HCT116 (cell line): ENCODE data around the gene PKN2. TPM values are rescaled to one million over a fixed set of nuclear protein-coding genes. Genes with fewer than 3 reads are reported as not detected.
"Not testable (repeated sequence)": the region's sequence is repeated elsewhere in the genome, so short reads cannot be mapped to it uniquely, and the experiment has no call there.

Source experiments
- ATAC-seq: fragments of 200-7000 bp; cut with Tn5 transposase; 2 replicates; pipeline ENCODE4 v1.9.1; 2020; ENCODE audit warnings: mild to moderate bottlenecking, moderate library complexity
- BruUV-seq: library from RNA; stranded (reverse); fragments of 400-500 nt; replicated peaks from 2 replicates; lab custom pipeline; 2021; lab: Mats Ljungman, UMichigan
- CTCF ChIA-PET: fragments of 300-600 bp; sonication (Branson Sonifier 250); formaldehyde crosslinking; loops from one replicate; lab custom pipeline; 2021; ENCODE audit warnings: antibody characterized with exemption; lab: Charles Lee
- POLR2A ChIA-PET: fragments of 300-600, 350-600 bp; sonication (Branson Sonifier 250); formaldehyde crosslinking; loops from one replicate; lab custom pipeline; 2021; ENCODE audit warnings: antibody characterized with exemption; lab: Charles Lee
- RAD21 ChIA-PET, 2 experiments: fragments of 300-600 bp; sonication (Branson Sonifier 250); formaldehyde crosslinking; loops; one replicate each; lab custom pipeline; 2023; ENCODE audit warnings: low total read pairs in 2 of 2; ENCODE audit not compliant: uncharacterized antibody in 2 of 2, unreplicated experiment in 2 of 2, low non-redundant PET in 1 of 2; lab: Charles Lee
- DNase-seq: peaks from one replicate; pipeline ENCODE4 v3.0.0-alpha.2; 2010; ENCODE audit warnings: low read depth, low spot score
- H2AFZ ChIP-seq: fragments of 200-600 bp; shearing (Covaris generic), sonication (generic); 2 replicates; pipeline ENCODE4 v1.6.1; 2017; ENCODE audit warnings: low read depth, mixed run types, mixed read lengths, antibody characterized with exemption, low read length; ENCODE audit not compliant: poor library complexity, severe bottlenecking
- H3K27ac ChIP-seq: 2 replicates; pipeline ENCODE4 v1.5.1; 2012; ENCODE audit warnings: low read depth, low read length
- H3K27me3 ChIP-seq: fragments of 200-600 bp; sonication (generic); 2 replicates; pipeline ENCODE4 v1.6.1; 2016; ENCODE audit warnings: mixed run types, low read length, mixed read lengths; ENCODE audit not compliant: insufficient read depth
- H3K36me3 ChIP-seq, 2 experiments: fragments of 200-500 bp in 1 of 2; fragments of 200-600 bp in 1 of 2; sonication (Bioruptor generic) in 1 of 2; sonication (generic) in 1 of 2; 2 replicates each; pipeline versions ENCODE4 v1.5.1 to v1.6.1; 2014 to 2016; ENCODE audit warnings: low read length in 2 of 2, inconsistent platforms in 1 of 2, mixed read lengths in 1 of 2, mixed run types in 1 of 2; ENCODE audit not compliant: insufficient read depth in 2 of 2, control insufficient read depth in 1 of 2
- H3K4me1 ChIP-seq, 2 experiments: fragments of 200-600 bp in 1 of 2; sonication (generic) in 1 of 2; 2 replicates each; pipeline versions ENCODE4 v1.5.1 to v1.6.1; 2012 to 2017; ENCODE audit warnings: low read length in 2 of 2, inconsistent platforms in 1 of 2, mild to moderate bottlenecking in 1 of 2, mixed read lengths in 1 of 2, mixed run types in 1 of 2, moderate library complexity in 1 of 2; ENCODE audit not compliant: insufficient read depth in 2 of 2, control insufficient read depth in 1 of 2
- H3K4me2 ChIP-seq: fragments of 200-600 bp; sonication (generic); 2 replicates; pipeline ENCODE4 v1.6.1; 2017; ENCODE audit warnings: mixed run types, low read length, mixed read lengths
- H3K4me3 ChIP-seq, 2 experiments: fragments of 200-600 bp in 1 of 2; sonication (generic) in 1 of 2; replicated peaks in 1 of 2; 2 replicates each; pipeline ENCODE4 v1.5.1; 2011 to 2016; ENCODE audit warnings: low read length in 2 of 2, control low read depth in 1 of 2, low read depth in 1 of 2, mild to moderate bottlenecking in 1 of 2, mixed read lengths in 1 of 2, mixed run types in 1 of 2
- H3K79me2 ChIP-seq: fragments of 200-600 bp; sonication (generic); 2 replicates; pipeline ENCODE4 v1.6.1; 2017; ENCODE audit warnings: mild to moderate bottlenecking, mixed run types, low read length, moderate library complexity, mixed read lengths; ENCODE audit not compliant: insufficient read depth
- H3K9ac ChIP-seq: fragments of 200-600 bp; sonication (generic); 2 replicates; pipeline ENCODE4 v1.6.1; 2016; ENCODE audit warnings: low read length, mixed read lengths
- H3K9me2 ChIP-seq: fragments of 200-600 bp; sonication (generic), shearing (Covaris generic); 2 replicates; pipeline ENCODE4 v1.6.1; 2017; ENCODE audit warnings: mixed run types, mild to moderate bottlenecking, moderate library complexity; ENCODE audit not compliant: insufficient read depth
- H3K9me3 ChIP-seq, 2 experiments: fragments of 200-500 bp in 1 of 2; fragments of 200-600 bp in 1 of 2; sonication (Bioruptor generic) in 1 of 2; sonication (generic) in 1 of 2; 2 replicates each; pipeline ENCODE4 v1.6.1; 2014 to 2017; ENCODE audit warnings: low read length in 2 of 2, mixed read lengths in 2 of 2, inconsistent platforms in 1 of 2, low read depth in 1 of 2, mild to moderate bottlenecking in 1 of 2, mixed run types in 1 of 2, moderate library complexity in 1 of 2; ENCODE audit not compliant: control insufficient read depth in 1 of 2, insufficient read depth in 1 of 2
- H4K20me1 ChIP-seq: fragments of 200-600 bp; sonication (generic), shearing (Covaris generic); 2 replicates; pipeline ENCODE4 v1.6.1; 2017; ENCODE audit warnings: mixed run types, mild to moderate bottlenecking, moderate library complexity; ENCODE audit not compliant: insufficient read depth
- ELF1 ChIP-seq: IDR thresholded peaks from 2 replicates; pipeline ENCODE4 v1.6.1; 2012; ENCODE audit warnings: low read depth, borderline replicate concordance
- MAX ChIP-seq: IDR thresholded peaks from 2 replicates; pipeline ENCODE4 v1.6.1; 2012
- intact Hi-C: fragments of 100-400 bp; cut with micrococcal nuclease; formaldehyde crosslinking; loops from 2 replicates; pipeline ENCODE4 v1.10.0; 2022
- total RNA-seq: library from RNA; stranded (reverse); gene quantifications from one replicate; pipeline ENCODE4 v1.2.1, GENCODE V29; 2021; ENCODE audit not compliant: unreplicated experiment

Gene PKN2
- total RNA-seq, 1 experiment from 2014 or later: 44.3 TPM

- Histone ChIP-seq H3K9me2 (no peaks in the 10 kb centered on the region), H2AFZ (no peak overlapping the region), H3K4me2 (no peak overlapping the region), H3K27me3 (no peaks in the 10 kb centered on the region), H3K79me2 (peaks cover 90% of the 10 kb centered on the region), H3K4me1 (peaks cover 0 to 3% of the 10 kb centered on the region in 2 experiments; a peak in 1 of 4 replicates), H3K4me3 (no peak overlapping the region), H3K9ac (no peak overlapping the region), H4K20me1 (no peaks in the 10 kb centered on the region), H3K9me3 (no peaks in the 10 kb centered on the region), H3K36me3 (no peaks in the 10 kb centered on the region), H3K27ac (no peak overlapping the region)
- ATAC-seq (no peak), DNase-seq (no peak)
- CTCF ChIA-PET: no interaction called here
- no peak for TF ChIP-seq ELF1
- TF ChIP-seq MAX: no peak
- POLR2A ChIA-PET: no interaction called here
- RAD21 ChIA-PET: no interaction called here
- intact Hi-C loops: no loop called here
- no TSS peak for BruUV-seq
These were observed 23.9 kb downstream of the PKN2 start for GRCh38 chr1:88708011-88708410.

DNA sequence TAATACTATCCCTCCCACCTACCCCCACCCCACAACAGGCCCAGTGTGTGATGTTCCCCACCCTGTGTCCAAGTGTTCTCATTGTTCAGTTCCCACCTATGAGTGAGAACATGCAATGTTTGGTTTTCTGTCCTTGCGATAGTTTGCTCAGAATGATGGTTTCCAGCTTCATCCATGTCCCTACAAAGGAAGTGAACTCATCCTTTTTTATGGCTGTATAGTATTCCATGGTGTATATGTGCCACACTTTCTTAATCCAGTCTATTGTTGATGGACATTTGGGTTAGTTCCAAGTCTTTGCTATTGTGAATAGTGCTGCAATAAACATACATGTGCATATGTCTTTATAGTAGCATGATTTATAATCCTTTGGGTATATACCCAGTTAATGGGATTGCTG, 28.8 kb downstream of the PKN2 start:
- H3K9me3 ChIP-seq, H3K9ac ChIP-seq, CTCF ChIA-PET, H3K4me1 ChIP-seq, POLR2A ChIA-PET, H2AFZ ChIP-seq, intact Hi-C loops, H3K27me3 ChIP-seq, H4K20me1 ChIP-seq, H3K4me3 ChIP-seq, RAD21 ChIA-PET, H3K27ac ChIP-seq, H3K4me2 ChIP-seq, H3K36me3 ChIP-seq, ATAC-seq, DNase-seq, BruUV-seq, H3K9me2 ChIP-seq: not testable (repeated sequence)
- H3K79me2 ChIP-seq: peaks cover 48% of the 10 kb centered on the region

DNA sequence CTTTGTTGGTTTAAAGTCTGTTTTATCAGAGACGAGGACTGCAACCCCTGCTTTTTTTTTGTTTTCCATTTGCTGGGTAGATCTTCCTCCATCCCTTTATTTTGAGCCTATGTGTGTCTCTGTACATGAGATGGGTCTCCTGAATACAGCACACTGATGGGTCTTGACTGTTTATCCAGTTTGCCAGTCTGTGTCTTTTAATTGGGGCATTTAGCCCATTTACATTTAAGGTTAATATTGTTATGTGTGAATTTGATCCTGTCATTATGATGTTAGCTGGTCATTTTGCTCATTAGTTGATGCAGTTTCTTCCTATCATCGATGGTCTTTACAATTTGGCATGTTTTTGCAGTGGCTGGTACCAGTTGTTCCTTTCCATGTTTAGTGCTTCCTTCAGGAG, 32.5 kb downstream of the PKN2 start:
- H3K27me3 ChIP-seq, CTCF ChIA-PET, H3K4me2 ChIP-seq, H2AFZ ChIP-seq, H3K9me2 ChIP-seq, H3K27ac ChIP-seq, RAD21 ChIA-PET, BruUV-seq, H3K9me3 ChIP-seq, H3K9ac ChIP-seq, POLR2A ChIA-PET, intact Hi-C loops, H4K20me1 ChIP-seq, H3K4me3 ChIP-seq, DNase-seq, H3K36me3 ChIP-seq, H3K4me1 ChIP-seq, ATAC-seq: not testable (repeated sequence)
- H3K79me2 ChIP-seq: peaks cover 51% of the 10 kb centered on the region
